PFSK-1 (cell line): Measurements from ENCODE around the gene RNF223.

Experiments used
- FOXP2 ChIP-seq: optimal IDR thresholded peaks from 2 replicates; pipeline ENCODE3; 2011; ENCODE audit warnings: borderline replicate concordance, control low read depth, inconsistent platforms; ENCODE audit not compliant: insufficient read depth; ENCODE audit errors: extremely low read length, extremely low read depth
- POLR2AphosphoS5 ChIP-seq: IDR thresholded peaks from 2 replicates; pipeline ENCODE4 v1.6.1; 2012; ENCODE audit warnings: low read depth, mild to moderate bottlenecking, control low read depth, low read length, moderate library complexity
- SIN3A ChIP-seq: IDR thresholded peaks from 2 replicates; pipeline ENCODE4 v1.6.1; 2012; ENCODE audit warnings: mild to moderate bottlenecking, low read length, moderate library complexity, borderline replicate concordance; ENCODE audit not compliant: insufficient read depth
- TAF1 ChIP-seq: IDR thresholded peaks from 2 replicates; pipeline ENCODE4 v1.6.1; 2012; ENCODE audit warnings: low read length, control low read depth, borderline replicate concordance; ENCODE audit not compliant: insufficient read depth
- TF ChIP-seq, protein P1 (sequence below), 2 experiments: IDR thresholded peaks; 2 replicates each; pipeline versions ENCODE4 v1.6.1 to v1.8.0; 2011 to 2012; ENCODE audit warnings: low read depth in 2 of 2, low read length in 2 of 2, control low read depth in 1 of 2, inconsistent platforms in 1 of 2, mild to moderate bottlenecking in 1 of 2, moderate library complexity in 1 of 2; ENCODE audit not compliant: insufficient read depth in 1 of 2

RNF223 gene

GRCh38 chr1:1068517-1069055, 5.5 kb downstream of the RNF223 start:
- TF ChIP-seq FOXP2, result no peak
- no peak for TF ChIP-seq TAF1
- no peak for TF ChIP-seq SIN3A
- no peak for TF ChIP-seq POLR2AphosphoS5
- TF ChIP-seq, protein P1, sequence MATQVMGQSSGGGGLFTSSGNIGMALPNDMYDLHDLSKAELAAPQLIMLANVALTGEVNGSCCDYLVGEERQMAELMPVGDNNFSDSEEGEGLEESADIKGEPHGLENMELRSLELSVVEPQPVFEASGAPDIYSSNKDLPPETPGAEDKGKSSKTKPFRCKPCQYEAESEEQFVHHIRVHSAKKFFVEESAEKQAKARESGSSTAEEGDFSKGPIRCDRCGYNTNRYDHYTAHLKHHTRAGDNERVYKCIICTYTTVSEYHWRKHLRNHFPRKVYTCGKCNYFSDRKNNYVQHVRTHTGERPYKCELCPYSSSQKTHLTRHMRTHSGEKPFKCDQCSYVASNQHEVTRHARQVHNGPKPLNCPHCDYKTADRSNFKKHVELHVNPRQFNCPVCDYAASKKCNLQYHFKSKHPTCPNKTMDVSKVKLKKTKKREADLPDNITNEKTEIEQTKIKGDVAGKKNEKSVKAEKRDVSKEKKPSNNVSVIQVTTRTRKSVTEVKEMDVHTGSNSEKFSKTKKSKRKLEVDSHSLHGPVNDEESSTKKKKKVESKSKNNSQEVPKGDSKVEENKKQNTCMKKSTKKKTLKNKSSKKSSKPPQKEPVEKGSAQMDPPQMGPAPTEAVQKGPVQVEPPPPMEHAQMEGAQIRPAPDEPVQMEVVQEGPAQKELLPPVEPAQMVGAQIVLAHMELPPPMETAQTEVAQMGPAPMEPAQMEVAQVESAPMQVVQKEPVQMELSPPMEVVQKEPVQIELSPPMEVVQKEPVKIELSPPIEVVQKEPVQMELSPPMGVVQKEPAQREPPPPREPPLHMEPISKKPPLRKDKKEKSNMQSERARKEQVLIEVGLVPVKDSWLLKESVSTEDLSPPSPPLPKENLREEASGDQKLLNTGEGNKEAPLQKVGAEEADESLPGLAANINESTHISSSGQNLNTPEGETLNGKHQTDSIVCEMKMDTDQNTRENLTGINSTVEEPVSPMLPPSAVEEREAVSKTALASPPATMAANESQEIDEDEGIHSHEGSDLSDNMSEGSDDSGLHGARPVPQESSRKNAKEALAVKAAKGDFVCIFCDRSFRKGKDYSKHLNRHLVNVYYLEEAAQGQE (IDR thresholded peaks at IDR 0.05; ENCODE audit: insufficient read depth in 1 of 2, low read depth in 2 of 2, low read length in 2 of 2), result no peak

DNA sequence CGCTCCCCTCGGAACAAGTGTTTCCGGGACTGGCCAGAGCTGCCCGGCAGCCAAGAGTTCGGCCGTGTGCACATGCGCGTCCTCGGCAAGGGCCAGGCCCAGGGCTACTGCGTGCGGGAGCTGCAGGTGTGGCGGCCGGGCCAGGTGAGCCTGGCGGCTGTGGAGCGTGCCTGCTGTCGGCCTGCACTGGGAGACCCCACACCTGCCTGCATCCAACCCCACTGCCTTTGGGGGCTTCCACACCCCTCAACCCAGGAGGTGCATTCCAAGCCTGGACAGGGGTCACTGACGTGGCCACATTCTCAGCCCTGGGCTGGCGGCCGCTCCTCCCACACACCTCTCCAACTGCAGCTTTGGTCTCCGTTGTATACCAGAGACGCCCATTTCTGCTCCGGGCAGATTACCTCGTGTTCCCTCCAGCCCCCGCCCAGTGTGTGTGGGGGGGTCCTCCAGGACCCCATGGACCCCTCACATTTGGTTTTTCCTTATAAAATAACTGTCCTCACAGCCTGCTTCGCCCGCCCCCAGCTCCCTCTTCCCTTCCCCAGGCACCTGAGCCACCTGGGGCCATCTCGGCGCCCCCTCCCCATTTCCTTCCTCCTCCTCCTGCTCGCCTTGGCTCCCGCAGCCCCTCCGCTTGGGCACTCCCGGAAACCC, 6.1 kb downstream of the RNF223 start:
- TF ChIP-seq TAF1 (no peak), SIN3A (no peak), FOXP2 (no peak), POLR2AphosphoS5 (no peak)
- TF ChIP-seq, protein P1 (IDR thresholded peaks at IDR 0.05; ENCODE audit: insufficient read depth in 1 of 2, low read depth in 2 of 2, low read length in 2 of 2), result no peak

DNA sequence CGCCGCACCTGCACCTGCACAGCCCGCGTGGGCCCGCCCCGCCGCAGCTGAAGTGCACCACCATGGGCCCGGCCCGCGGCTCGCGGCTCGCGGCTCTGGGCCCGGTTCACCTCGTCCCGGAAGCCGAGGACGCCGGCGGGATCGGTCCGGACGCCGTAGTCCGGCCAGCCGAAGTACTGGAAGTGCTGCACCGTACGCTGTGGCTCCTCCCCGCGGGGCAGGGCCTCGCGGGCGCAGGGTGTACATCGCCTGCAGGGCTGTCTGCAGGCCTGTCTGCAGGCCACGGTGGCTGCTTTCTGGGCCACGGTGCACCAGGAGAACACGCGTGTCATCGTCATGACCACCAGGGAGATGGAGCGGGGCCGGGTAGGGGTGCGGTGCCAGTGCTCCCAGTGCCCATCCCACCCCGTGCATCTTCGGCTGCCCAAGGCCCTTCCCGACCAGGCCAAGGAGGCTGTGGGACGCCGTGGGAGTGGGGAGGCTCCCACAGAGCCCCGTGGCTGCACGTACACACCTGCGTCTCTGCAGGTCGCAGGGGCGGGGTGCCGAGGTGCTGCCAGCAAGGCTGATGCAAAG, 6.7 kb downstream of the RNF223 start:
- TF ChIP-seq POLR2AphosphoS5 (no peak), FOXP2 (no peak), TAF1 (no peak), SIN3A (no peak)
- TF ChIP-seq, protein P1 (IDR thresholded peaks at IDR 0.05; ENCODE audit: insufficient read depth in 1 of 2, low read depth in 2 of 2, low read length in 2 of 2), result no peak

GRCh38 chr1:1066403-1067283, 7.5 kb downstream of the RNF223 start:
- no peak for TF ChIP-seq TAF1
- TF ChIP-seq POLR2AphosphoS5, result no peak
- no peak for TF ChIP-seq SIN3A
- TF ChIP-seq FOXP2, result no peak
- TF ChIP-seq, protein P1 (IDR thresholded peaks at IDR 0.05; ENCODE audit: insufficient read depth in 1 of 2, low read depth in 2 of 2, low read length in 2 of 2), result no peak
